Activated naive CD4-positive, alpha-beta T cell treated with anti-CD3 and anti-CD28 coated beads, Interleukin-2, amount 50 U/mL, for 24 hours (primary cell): Measurements from ENCODE around the gene NCEH1.
"Not testable (repeated sequence)": the region's sequence is repeated elsewhere in the genome, so short reads cannot be mapped to it uniquely, and the experiment has no call there.

ENCODE experiments used
- H3K27ac Mint-ChIP-seq: one replicate; pipeline ENCODE4 v1.8.0; 2021; ENCODE audit warnings: mild to moderate bottlenecking, mixed read lengths
- H3K27me3 Mint-ChIP-seq: one replicate; pipeline ENCODE4 v1.8.0; 2021; ENCODE audit warnings: mixed read lengths
- H3K36me3 Mint-ChIP-seq: one replicate; pipeline ENCODE4 v1.8.0; 2021; ENCODE audit warnings: mixed read lengths
- H3K4me1 Mint-ChIP-seq: one replicate; pipeline ENCODE4 v1.8.0; 2021; ENCODE audit warnings: mixed read lengths
- H3K4me3 Mint-ChIP-seq: one replicate; pipeline ENCODE4 v1.8.0; 2021; ENCODE audit warnings: mild to moderate bottlenecking, mixed read lengths
- H3K9me3 Mint-ChIP-seq: one replicate; pipeline ENCODE4 v1.8.0; 2021; ENCODE audit warnings: mixed read lengths

NCEH1 gene

GRCh38 chr3:172666873-172667694 lies 43.8 kb downstream of the NCEH1 start:
- no peaks in the 10 kb centered on the region for H3K27me3 Mint-ChIP-seq
- H3K27ac Mint-ChIP-seq, result no peak overlapping the region
- H3K36me3 Mint-ChIP-seq, result no peaks in the 10 kb centered on the region
- no peaks in the 10 kb centered on the region for H3K9me3 Mint-ChIP-seq
- peaks cover 11% of the 10 kb centered on the region for H3K4me1 Mint-ChIP-seq
- H3K4me3 Mint-ChIP-seq, result peak overlapping the region; percentile 62

DNA sequence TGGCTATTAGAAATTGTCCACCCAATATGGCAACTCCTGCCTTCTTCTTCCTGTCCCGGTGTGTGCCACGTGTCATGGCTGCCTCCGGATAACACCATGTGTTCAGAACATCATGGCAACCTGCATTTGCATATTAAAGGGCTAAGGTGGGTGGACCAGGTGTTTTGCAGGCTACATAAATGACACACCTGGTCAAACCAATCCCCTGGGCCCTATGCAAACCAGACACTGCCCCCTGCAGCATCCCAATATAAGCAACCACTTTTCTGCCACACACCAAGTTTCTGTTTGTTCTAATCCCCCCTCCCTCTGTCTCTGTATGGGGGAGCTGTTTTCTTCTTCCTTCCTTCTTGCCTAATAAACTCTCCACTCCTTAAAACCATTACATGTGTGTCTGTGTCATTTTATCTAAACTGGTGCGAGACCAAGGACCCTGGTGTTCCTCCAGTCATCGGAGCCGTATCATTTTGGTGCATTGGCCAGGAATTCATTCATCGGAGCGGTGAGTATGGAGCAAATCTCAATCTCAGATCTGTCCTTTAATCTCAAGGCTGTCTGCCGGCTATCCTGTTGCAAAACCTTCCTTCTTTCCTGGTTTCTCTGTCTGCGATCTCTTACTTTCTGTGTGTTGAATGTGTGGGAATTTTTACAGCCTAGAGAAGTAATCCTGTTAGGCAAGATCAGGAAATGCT lies 44.5 kb downstream of the NCEH1 start:
- H3K36me3 Mint-ChIP-seq, result no peaks in the 10 kb centered on the region
- H3K4me1 Mint-ChIP-seq, result peaks cover 12% of the 10 kb centered on the region
- H3K4me3 Mint-ChIP-seq, result peak overlapping the region; percentile 62
- no peak overlapping the region for H3K27ac Mint-ChIP-seq
- no peaks in the 10 kb centered on the region for H3K27me3 Mint-ChIP-seq
- H3K9me3 Mint-ChIP-seq, result no peaks in the 10 kb centered on the region

- not testable (repeated sequence) for H3K9me3 Mint-ChIP-seq, H3K27ac Mint-ChIP-seq, H3K4me3 Mint-ChIP-seq, H3K36me3 Mint-ChIP-seq, H3K27me3 Mint-ChIP-seq
- peaks cover 20% of the 10 kb centered on the region for H3K4me1 Mint-ChIP-seq
These were observed 45.4 kb downstream of the NCEH1 start for GRCh38 chr3:172665510-172665909.

DNA sequence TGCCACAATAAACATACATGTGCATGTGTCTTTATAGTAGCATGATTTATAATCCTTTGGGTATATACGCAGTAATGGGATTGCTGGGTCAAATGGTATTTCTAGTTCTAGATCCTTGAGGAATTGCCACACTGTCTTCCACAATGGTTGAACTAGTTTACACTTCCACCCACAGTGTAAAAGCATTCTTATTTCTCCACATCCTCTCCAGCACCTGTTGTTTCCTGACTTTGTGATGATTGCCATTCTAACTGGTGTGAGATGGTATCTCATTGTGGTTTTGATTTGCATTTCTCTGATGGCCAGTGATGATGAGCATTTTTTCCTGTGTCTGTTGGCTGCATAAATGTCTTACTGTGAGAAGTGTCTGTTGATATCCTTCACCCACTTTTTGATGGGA lies 50.4 kb downstream of the NCEH1 start:
- H3K4me1 Mint-ChIP-seq, H3K36me3 Mint-ChIP-seq, H3K4me3 Mint-ChIP-seq, H3K27ac Mint-ChIP-seq, H3K9me3 Mint-ChIP-seq, H3K27me3 Mint-ChIP-seq: not testable (repeated sequence)

DNA sequence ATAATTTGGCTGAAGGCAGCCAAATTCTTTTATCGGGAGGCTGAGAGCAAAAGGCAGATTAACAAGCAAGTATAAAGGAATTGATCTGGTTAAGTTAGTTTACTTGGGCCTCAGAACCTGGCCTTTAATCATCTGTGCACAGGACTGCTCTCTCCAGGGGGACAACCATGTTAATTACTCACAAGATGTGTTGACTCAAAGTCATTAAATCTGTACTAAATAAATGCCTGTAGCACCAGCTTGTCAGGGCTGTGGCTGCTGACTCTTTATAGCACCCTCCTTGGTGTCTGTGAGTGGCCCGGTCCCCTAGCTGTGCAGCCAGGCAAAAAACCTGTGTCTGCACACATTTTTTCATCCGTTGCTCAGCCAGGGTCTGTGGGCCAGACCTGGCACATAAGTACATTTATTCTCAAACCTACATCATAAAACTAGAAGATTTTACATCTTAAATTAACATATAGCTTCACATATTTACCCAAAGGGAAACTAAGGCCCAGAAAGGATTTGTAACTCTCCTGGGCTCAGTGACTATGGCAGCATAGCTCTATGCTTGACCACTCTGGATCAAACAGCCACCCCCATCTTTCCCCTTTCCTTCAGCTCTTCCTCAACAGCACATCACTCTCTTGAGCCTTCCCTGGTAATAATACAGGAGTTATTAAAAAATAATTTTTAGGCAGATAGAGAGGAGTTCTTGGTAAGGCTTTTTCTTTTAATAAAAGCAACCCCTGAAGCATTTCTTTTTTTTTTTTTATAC lies 51.4 kb downstream of the NCEH1 start:
- Mint-ChIP-seq H3K27ac (no peak overlapping the region), H3K4me1 (peaks cover 10% of the 10 kb centered on the region), H3K36me3 (no peaks in the 10 kb centered on the region)

GRCh38 chr3:172658344-172659245 lies 52.3 kb downstream of the NCEH1 start:
- no peaks in the 10 kb centered on the region for H3K9me3 Mint-ChIP-seq

More for the DNA sequence above, 51.4 kb downstream of the NCEH1 start:
- Mint-ChIP-seq H3K4me3 (no peak overlapping the region), H3K9me3 (no peaks in the 10 kb centered on the region), H3K27me3 (no peaks in the 10 kb centered on the region)

GRCh38 chr3:172656602-172657001 lies 54.3 kb downstream of the NCEH1 start:
- H3K4me3 Mint-ChIP-seq, result no peak overlapping the region
- H3K9me3 Mint-ChIP-seq, result no peaks in the 10 kb centered on the region
- H3K27ac Mint-ChIP-seq, result no peak overlapping the region
- H3K36me3 Mint-ChIP-seq, result no peaks in the 10 kb centered on the region
- H3K4me1 Mint-ChIP-seq, result peaks cover 10% of the 10 kb centered on the region
- no peaks in the 10 kb centered on the region for H3K27me3 Mint-ChIP-seq

More at GRCh38 chr3:172658344-172659245, 52.3 kb downstream of the NCEH1 start:
- H3K4me3 Mint-ChIP-seq, result no peak overlapping the region
- peaks cover 10% of the 10 kb centered on the region for H3K4me1 Mint-ChIP-seq
- no peak overlapping the region for H3K27ac Mint-ChIP-seq
- no peaks in the 10 kb centered on the region for H3K27me3 Mint-ChIP-seq
- no peaks in the 10 kb centered on the region for H3K36me3 Mint-ChIP-seq

DNA sequence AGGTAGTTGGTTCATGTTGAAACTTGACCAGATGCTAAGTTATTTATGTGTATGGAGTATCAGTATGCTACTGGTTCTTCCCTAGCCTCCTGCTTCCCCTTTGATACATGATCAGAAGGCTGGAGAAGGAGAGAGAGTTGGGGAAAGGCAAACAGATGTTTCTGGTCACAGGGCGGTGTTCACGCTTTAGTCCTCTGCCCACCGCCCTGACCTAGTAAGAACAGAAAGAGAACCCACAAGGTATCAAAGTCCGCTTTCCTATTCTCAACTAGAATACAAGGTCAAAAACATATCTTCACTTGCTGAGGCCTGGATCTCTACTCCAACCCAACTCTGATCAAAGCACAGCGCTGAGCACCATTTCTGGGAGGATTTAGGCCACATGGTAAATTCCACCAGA lies 55.5 kb downstream of the NCEH1 start:
- Mint-ChIP-seq H3K27me3 (no peaks in the 10 kb centered on the region), H3K4me3 (no peak overlapping the region), H3K4me1 (no peaks in the 10 kb centered on the region), H3K36me3 (no peaks in the 10 kb centered on the region), H3K27ac (no peak overlapping the region), H3K9me3 (no peaks in the 10 kb centered on the region)

DNA sequence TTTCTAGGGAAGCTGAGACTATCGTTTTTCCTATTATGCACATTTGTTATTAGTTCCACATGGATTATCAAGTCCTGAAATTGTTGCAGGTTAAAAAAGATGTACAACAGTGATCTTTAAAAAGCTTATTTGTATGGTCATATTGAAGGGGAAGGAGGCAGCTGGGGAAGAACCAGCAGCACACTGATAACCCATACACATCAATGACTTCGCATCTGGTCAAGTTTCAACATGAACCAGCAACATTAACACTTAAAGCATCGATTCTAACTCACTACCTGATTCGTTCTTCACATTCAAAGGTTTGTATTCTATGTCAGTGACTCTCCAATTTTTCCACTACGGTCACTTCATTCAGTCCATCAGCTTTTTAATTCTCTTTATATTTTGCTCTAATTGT lies 56.4 kb downstream of the NCEH1 start:
- no peaks in the 10 kb centered on the region for H3K27me3 Mint-ChIP-seq
- no peak overlapping the region for H3K27ac Mint-ChIP-seq

GRCh38 chr3:172653004-172653572 lies 57.8 kb downstream of the NCEH1 start:
- Mint-ChIP-seq H3K27me3 (no peaks in the 10 kb centered on the region), H3K4me3 (no peak overlapping the region), H3K36me3 (no peaks in the 10 kb centered on the region), H3K9me3 (no peaks in the 10 kb centered on the region), H3K27ac (no peak overlapping the region), H3K4me1 (no peaks in the 10 kb centered on the region)

More for the DNA sequence above, 56.4 kb downstream of the NCEH1 start:
- H3K36me3 Mint-ChIP-seq, result no peaks in the 10 kb centered on the region
- no peak overlapping the region for H3K4me3 Mint-ChIP-seq
- H3K4me1 Mint-ChIP-seq, result no peaks in the 10 kb centered on the region
- H3K9me3 Mint-ChIP-seq, result no peaks in the 10 kb centered on the region

GRCh38 chr3:172651936-172652625 lies 58.8 kb downstream of the NCEH1 start:
- H3K4me1 Mint-ChIP-seq, result no peaks in the 10 kb centered on the region
- H3K4me3 Mint-ChIP-seq, result no peak overlapping the region
- no peaks in the 10 kb centered on the region for H3K27me3 Mint-ChIP-seq
- H3K9me3 Mint-ChIP-seq, result no peaks in the 10 kb centered on the region
- H3K36me3 Mint-ChIP-seq, result no peaks in the 10 kb centered on the region
- peak overlapping the region; percentile 57 for H3K27ac Mint-ChIP-seq

GRCh38 chr3:172649987-172650386 lies 60.9 kb downstream of the NCEH1 start:
- no peaks in the 10 kb centered on the region for H3K9me3 Mint-ChIP-seq
- no peak overlapping the region for H3K4me3 Mint-ChIP-seq
- H3K27ac Mint-ChIP-seq, result no peak overlapping the region
- no peaks in the 10 kb centered on the region for H3K4me1 Mint-ChIP-seq
- H3K27me3 Mint-ChIP-seq, result no peaks in the 10 kb centered on the region
- H3K36me3 Mint-ChIP-seq, result no peaks in the 10 kb centered on the region

DNA sequence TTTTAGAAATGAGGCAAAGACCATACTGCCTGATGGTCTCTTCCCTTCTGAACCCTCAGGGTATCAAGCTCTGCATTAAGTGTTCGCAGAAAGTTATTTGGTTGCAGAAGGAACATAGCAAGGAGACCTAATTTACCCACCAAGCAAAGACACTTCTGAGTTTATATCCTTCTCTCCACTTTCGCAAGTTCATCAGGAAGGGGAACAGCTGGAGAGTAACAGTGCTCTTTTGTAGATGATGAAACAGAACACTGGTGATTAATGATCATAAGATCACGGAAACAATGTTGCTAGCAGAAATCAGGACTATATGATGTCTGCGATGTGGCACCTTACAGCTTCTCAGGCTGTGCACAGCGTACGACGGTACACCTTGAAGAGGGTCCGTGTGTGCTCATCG lies 62.1 kb downstream of the NCEH1 start:
- no peak overlapping the region for H3K4me3 Mint-ChIP-seq
- no peak overlapping the region for H3K27ac Mint-ChIP-seq
- no peaks in the 10 kb centered on the region for H3K27me3 Mint-ChIP-seq
- H3K36me3 Mint-ChIP-seq, result peaks cover 2% of the 10 kb centered on the region
- no peaks in the 10 kb centered on the region for H3K4me1 Mint-ChIP-seq
- H3K9me3 Mint-ChIP-seq, result no peaks in the 10 kb centered on the region

GRCh38 chr3:172647823-172648222 lies 63.0 kb downstream of the NCEH1 start:
- Mint-ChIP-seq H3K4me3 (no peak overlapping the region), H3K9me3 (no peaks in the 10 kb centered on the region), H3K36me3 (peaks cover 6% of the 10 kb centered on the region), H3K27ac (no peak overlapping the region), H3K27me3 (no peaks in the 10 kb centered on the region), H3K4me1 (no peaks in the 10 kb centered on the region)
